Hepatocyte (in vitro differentiated cells): Measurements from ENCODE around the gene QARS1.

Experiments
- CTCF ChIP-seq: fragments of 200-600 bp; sonication (generic); IDR thresholded peaks from 2 replicates; pipeline ENCODE4 v1.5.1; 2016; ENCODE audit warnings: antibody characterized with exemption, mild to moderate bottlenecking; ENCODE audit not compliant: poor library complexity
- EZH2 ChIP-seq: fragments of 200-600 bp; sonication (generic); IDR thresholded peaks from 2 replicates; pipeline ENCODE4 v1.6.1; 2016; ENCODE audit warnings: antibody characterized with exemption, mild to moderate bottlenecking, borderline replicate concordance
- EZH2phosphoT487 ChIP-seq: fragments of 200-600 bp; sonication (generic); IDR thresholded peaks from one replicate; pipeline ENCODE4 v1.6.1; 2018; ENCODE audit warnings: antibody characterized with exemption, mild to moderate bottlenecking, low read depth, moderate library complexity; ENCODE audit not compliant: unreplicated experiment, severe bottlenecking

DNA sequence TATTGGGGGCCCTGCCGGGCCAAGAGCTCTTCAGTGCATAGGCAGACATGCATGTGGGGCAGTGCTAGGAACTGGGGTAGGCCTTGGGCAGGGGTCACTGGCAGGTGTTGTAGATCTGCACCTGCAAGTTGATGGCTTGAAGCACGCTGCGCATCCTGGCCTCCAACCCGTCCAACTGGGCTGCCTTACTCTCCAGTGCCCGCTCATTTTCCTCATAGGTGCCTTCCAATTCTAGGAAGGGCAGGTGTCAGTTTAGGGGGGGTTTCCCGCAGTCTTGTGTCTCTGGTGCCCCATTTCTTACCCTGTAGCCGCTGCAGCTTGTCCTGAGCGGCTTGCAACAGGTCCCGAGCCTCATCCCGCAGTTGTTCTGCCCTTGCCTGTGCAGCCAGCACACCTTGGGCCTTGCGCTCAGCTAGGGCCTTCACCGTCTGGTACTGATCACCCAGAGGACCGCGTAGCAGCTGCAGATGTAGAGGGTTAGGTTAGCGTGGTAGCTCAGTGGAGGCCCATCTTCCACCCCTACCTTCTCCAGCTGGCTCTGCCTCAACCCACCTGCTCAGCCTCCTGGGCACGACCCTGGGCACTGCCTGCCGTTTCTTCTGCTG, 16.7 kb upstream of the QARS1 start:
- TF ChIP-seq CTCF (no peak), EZH2 (no peak), EZH2phosphoT487 (no peak)
